Hematopoietic multipotent progenitor cell (in vitro differentiated cells): ENCODE results near the gene PARD3. TPM values are rescaled to one million over a fixed set of nuclear protein-coding genes. Genes with fewer than 3 reads are reported as not detected.
A peak's percentile ranks its signal among the peaks of the same experiment; 100 is the strongest.

Experiments
- DNase-seq, 3 donors: peaks; one replicate each; pipeline ENCODE4 v3.0.0-alpha.2; 2011 to 2015; ENCODE audit warnings: low read depth in 2 of 3, low spot score in 2 of 3
- total RNA-seq: library from RNA; depleted of rRNA; stranded (reverse); fragments of >200 nt; gene quantifications from one replicate; pipeline ENCODE4 v1.2.3, GENCODE V29; 2012

Gene PARD3
- total RNA-seq, 1 donor, result 3.2 TPM

- no peak for DNase-seq
Observed at GRCh38 chr10:34523017-34523767, 291.9 kb downstream of the PARD3 start.

GRCh38 chr10:34522546-34522945 lies 292.6 kb downstream of the PARD3 start:
- peak in 2 of 3 donors; percentile 12 to 52 for DNase-seq

- DNase-seq, result no peak
Observed at GRCh38 chr10:34520510-34520909, 294.6 kb downstream of the PARD3 start.

GRCh38 chr10:34520084-34520483 lies 295.0 kb downstream of the PARD3 start:
- DNase-seq, result no peak

GRCh38 chr10:34514290-34514689 lies 300.8 kb downstream of the PARD3 start:
- no peak for DNase-seq

GRCh38 chr10:34513636-34514035 lies 301.5 kb downstream of the PARD3 start:
- no peak for DNase-seq

GRCh38 chr10:34507217-34507616 lies 307.9 kb downstream of the PARD3 start:
- no peak for DNase-seq

GRCh38 chr10:34506786-34507185 lies 308.3 kb downstream of the PARD3 start:
- DNase-seq, result no peak

- DNase-seq, result no peak
Observed at GRCh38 chr10:34505338-34505737, 309.8 kb downstream of the PARD3 start.

GRCh38 chr10:34504534-34504933 lies 310.6 kb downstream of the PARD3 start:
- no peak for DNase-seq

- no peak for DNase-seq
Observed at GRCh38 chr10:34503704-34504103, 311.4 kb downstream of the PARD3 start.

GRCh38 chr10:34499612-34500279 lies 315.4 kb downstream of the PARD3 start:
- no peak for DNase-seq

- no peak for DNase-seq
Observed at GRCh38 chr10:34498821-34499220, 316.3 kb downstream of the PARD3 start.

GRCh38 chr10:34495938-34496337 lies 319.2 kb downstream of the PARD3 start:
- no peak for DNase-seq

- no peak for DNase-seq
Observed at GRCh38 chr10:34494012-34494411, 321.1 kb downstream of the PARD3 start.

- DNase-seq, result no peak
Observed at GRCh38 chr10:34492081-34492480, 323.0 kb downstream of the PARD3 start.

- no peak for DNase-seq
Observed at GRCh38 chr10:34491678-34492077, 323.4 kb downstream of the PARD3 start.

- no peak for DNase-seq
Observed at GRCh38 chr10:34489973-34490745, 324.9 kb downstream of the PARD3 start.

GRCh38 chr10:34489411-34489810 lies 325.7 kb downstream of the PARD3 start:
- DNase-seq, result no peak

GRCh38 chr10:34488476-34489130 lies 326.5 kb downstream of the PARD3 start:
- no peak for DNase-seq

- no peak for DNase-seq
Observed at GRCh38 chr10:34486008-34486407, 329.1 kb downstream of the PARD3 start.
